ENCODE measurements around the gene CH25H. TPM values are rescaled to one million over a fixed set of nuclear protein-coding genes. Genes with fewer than 3 reads are reported as not detected.

The CH25H gene
- total RNA-seq, 1 donor from 2014 or later, result not detected

DNA sequence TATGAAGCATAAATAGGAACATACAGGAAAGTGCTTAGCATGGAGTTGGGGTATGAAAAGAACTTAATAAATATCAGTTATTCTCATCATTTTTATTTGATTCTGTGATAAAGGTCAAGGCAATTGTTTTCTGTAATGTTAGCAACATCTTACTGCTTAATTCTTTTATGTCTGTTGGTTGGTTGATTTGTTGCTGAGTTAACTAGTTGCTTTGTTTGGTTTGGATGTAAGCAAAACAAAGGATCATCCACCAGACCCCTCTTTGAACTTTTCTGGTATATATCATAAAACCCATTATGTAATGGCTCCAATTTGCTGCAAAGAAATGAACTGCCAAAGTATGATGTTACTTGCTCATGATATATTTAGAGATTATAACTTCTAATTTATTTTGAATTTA lies 44.5 kb downstream of the CH25H start:
- Mint-ChIP-seq H3K4me1 (no peaks in the 10 kb centered on the region), H3K4me3 (no peak overlapping the region), H3K27me3 (ENCODE audit: insufficient read depth, low read depth) (no peaks in the 10 kb centered on the region), H3K9me3 (no peaks in the 10 kb centered on the region), H3K27ac (no peak overlapping the region), H3K36me3 (no peaks in the 10 kb centered on the region)
- no peak overlapping the region for H3K4me2 ChIP-seq
- H3K4me1 ChIP-seq, result no peaks in the 10 kb centered on the region
- H3K79me2 ChIP-seq (ENCODE audit: low read depth), result no peaks in the 10 kb centered on the region
- TF ChIP-seq, protein P1, sequence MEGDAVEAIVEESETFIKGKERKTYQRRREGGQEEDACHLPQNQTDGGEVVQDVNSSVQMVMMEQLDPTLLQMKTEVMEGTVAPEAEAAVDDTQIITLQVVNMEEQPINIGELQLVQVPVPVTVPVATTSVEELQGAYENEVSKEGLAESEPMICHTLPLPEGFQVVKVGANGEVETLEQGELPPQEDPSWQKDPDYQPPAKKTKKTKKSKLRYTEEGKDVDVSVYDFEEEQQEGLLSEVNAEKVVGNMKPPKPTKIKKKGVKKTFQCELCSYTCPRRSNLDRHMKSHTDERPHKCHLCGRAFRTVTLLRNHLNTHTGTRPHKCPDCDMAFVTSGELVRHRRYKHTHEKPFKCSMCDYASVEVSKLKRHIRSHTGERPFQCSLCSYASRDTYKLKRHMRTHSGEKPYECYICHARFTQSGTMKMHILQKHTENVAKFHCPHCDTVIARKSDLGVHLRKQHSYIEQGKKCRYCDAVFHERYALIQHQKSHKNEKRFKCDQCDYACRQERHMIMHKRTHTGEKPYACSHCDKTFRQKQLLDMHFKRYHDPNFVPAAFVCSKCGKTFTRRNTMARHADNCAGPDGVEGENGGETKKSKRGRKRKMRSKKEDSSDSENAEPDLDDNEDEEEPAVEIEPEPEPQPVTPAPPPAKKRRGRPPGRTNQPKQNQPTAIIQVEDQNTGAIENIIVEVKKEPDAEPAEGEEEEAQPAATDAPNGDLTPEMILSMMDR (IDR thresholded peaks at IDR 0.05), result no peak
- no peak for TF ChIP-seq EZH2 (IDR thresholded peaks at IDR 0.05)
- no peak for TF ChIP-seq EZH2phosphoT487 (IDR thresholded peaks at IDR 0.05)
- no peak overlapping the region for H3K27ac ChIP-seq
- no peak for DNase-seq (ENCODE audit: low spot score)
- H4K20me1 ChIP-seq (ENCODE audit: low read depth), result no peaks in the 10 kb centered on the region
- no peak overlapping the region for H3K4me3 ChIP-seq
- H3K9ac ChIP-seq, result no peak overlapping the region
- no peak overlapping the region for H2AFZ ChIP-seq (replicated peaks)
- no peaks in the 10 kb centered on the region for H3F3A ChIP-seq (ENCODE audit: low read depth)
- no peaks in the 10 kb centered on the region for H3K9me3 ChIP-seq (ENCODE audit: low read depth)
- H3K27me3 ChIP-seq, result no peaks in the 10 kb centered on the region
- H3K36me3 ChIP-seq, result no peaks in the 10 kb centered on the region

- Histone ChIP-seq H3K27me3 (no peaks in the 10 kb centered on the region), H3K9ac (no peak overlapping the region), H3K27ac (no peak overlapping the region), H4K20me1 (ENCODE audit: low read depth) (no peaks in the 10 kb centered on the region), H3K4me3 (no peak overlapping the region), H2AFZ (replicated peaks) (no peak overlapping the region), H3F3A (ENCODE audit: low read depth) (no peaks in the 10 kb centered on the region), H3K9me3 (ENCODE audit: low read depth) (no peaks in the 10 kb centered on the region), H3K4me1 (no peaks in the 10 kb centered on the region), H3K4me2 (no peak overlapping the region), H3K36me3 (no peaks in the 10 kb centered on the region), H3K79me2 (ENCODE audit: low read depth) (no peaks in the 10 kb centered on the region)
- Mint-ChIP-seq H3K4me3 (no peak overlapping the region), H3K9me3 (no peaks in the 10 kb centered on the region), H3K36me3 (no peaks in the 10 kb centered on the region), H3K27me3 (ENCODE audit: insufficient read depth, low read depth) (no peaks in the 10 kb centered on the region), H3K27ac (no peak overlapping the region), H3K4me1 (no peaks in the 10 kb centered on the region)
- TF ChIP-seq EZH2 (IDR thresholded peaks at IDR 0.05) (no peak), EZH2phosphoT487 (IDR thresholded peaks at IDR 0.05) (no peak)
- TF ChIP-seq, protein P1 (IDR thresholded peaks at IDR 0.05), result no peak
- DNase-seq (ENCODE audit: low spot score), result no peak
Observed at GRCh38 chr10:89160339-89160738, 46.8 kb downstream of the CH25H start.

DNA sequence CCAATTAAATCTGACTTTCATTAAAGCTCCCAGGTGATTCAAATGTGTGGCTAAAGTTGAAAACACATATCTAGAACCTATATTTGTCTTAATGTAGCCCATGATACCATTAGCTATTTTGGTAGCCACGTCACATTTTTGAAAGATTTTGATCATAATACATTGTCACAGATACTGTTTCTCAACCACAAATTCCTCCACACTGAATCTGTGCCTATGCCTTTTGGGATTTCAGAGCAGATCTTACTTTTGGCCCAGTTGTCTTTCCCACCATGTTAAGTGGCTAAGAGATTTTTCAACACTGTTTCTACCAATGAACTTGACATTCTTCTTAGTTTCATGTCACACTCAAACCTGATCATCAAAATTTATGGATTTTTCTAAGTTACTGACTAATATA lies 47.4 kb downstream of the CH25H start:
- H3K36me3 Mint-ChIP-seq, result no peaks in the 10 kb centered on the region
- Histone ChIP-seq H2AFZ (replicated peaks) (no peak overlapping the region), H3K27ac (no peak overlapping the region), H3K9ac (no peak overlapping the region), H3K4me1 (no peaks in the 10 kb centered on the region), H3K79me2 (ENCODE audit: low read depth) (no peaks in the 10 kb centered on the region), H3K4me2 (no peak overlapping the region), H3K4me3 (no peak overlapping the region), H3K27me3 (no peaks in the 10 kb centered on the region), H3F3A (ENCODE audit: low read depth) (no peaks in the 10 kb centered on the region), H4K20me1 (ENCODE audit: low read depth) (no peaks in the 10 kb centered on the region), H3K36me3 (no peaks in the 10 kb centered on the region), H3K9me3 (ENCODE audit: low read depth) (no peaks in the 10 kb centered on the region)
- no peak for DNase-seq (ENCODE audit: low spot score)
- no peaks in the 10 kb centered on the region for H3K27me3 Mint-ChIP-seq (ENCODE audit: insufficient read depth, low read depth)
- H3K4me1 Mint-ChIP-seq, result no peaks in the 10 kb centered on the region
- H3K4me3 Mint-ChIP-seq, result no peak overlapping the region
- TF ChIP-seq, protein P1 (IDR thresholded peaks at IDR 0.05), result no peak
- TF ChIP-seq EZH2 (IDR thresholded peaks at IDR 0.05) (no peak), EZH2phosphoT487 (IDR thresholded peaks at IDR 0.05) (no peak)
- H3K27ac Mint-ChIP-seq, result no peak overlapping the region
- H3K9me3 Mint-ChIP-seq, result no peaks in the 10 kb centered on the region

Data from neural progenitor cell (in vitro differentiated cells).